ENCODE measurements around the gene RUNX2.

GRCh38 chr6:45505470-45505869 is 177.3 kb downstream of the RUNX2 start:
- no peak for TF ChIP-seq EZH2 (IDR thresholded peaks at IDR 0.05; ENCODE audit: low read length)
- TF ChIP-seq, protein P1, sequence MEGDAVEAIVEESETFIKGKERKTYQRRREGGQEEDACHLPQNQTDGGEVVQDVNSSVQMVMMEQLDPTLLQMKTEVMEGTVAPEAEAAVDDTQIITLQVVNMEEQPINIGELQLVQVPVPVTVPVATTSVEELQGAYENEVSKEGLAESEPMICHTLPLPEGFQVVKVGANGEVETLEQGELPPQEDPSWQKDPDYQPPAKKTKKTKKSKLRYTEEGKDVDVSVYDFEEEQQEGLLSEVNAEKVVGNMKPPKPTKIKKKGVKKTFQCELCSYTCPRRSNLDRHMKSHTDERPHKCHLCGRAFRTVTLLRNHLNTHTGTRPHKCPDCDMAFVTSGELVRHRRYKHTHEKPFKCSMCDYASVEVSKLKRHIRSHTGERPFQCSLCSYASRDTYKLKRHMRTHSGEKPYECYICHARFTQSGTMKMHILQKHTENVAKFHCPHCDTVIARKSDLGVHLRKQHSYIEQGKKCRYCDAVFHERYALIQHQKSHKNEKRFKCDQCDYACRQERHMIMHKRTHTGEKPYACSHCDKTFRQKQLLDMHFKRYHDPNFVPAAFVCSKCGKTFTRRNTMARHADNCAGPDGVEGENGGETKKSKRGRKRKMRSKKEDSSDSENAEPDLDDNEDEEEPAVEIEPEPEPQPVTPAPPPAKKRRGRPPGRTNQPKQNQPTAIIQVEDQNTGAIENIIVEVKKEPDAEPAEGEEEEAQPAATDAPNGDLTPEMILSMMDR (optimal IDR thresholded peaks at IDR 0.05 in 1 of 3, IDR thresholded peaks at IDR 0.05 in 1 of 3, conservative IDR thresholded peaks at IDR 0.05 in 1 of 3; ENCODE audit: extremely low read depth in 1 of 3, insufficient read depth in 2 of 3, low read length in 3 of 3) = no peak
